ENCODE results near the gene ANKRD53.

ANKRD53 gene, protein sequence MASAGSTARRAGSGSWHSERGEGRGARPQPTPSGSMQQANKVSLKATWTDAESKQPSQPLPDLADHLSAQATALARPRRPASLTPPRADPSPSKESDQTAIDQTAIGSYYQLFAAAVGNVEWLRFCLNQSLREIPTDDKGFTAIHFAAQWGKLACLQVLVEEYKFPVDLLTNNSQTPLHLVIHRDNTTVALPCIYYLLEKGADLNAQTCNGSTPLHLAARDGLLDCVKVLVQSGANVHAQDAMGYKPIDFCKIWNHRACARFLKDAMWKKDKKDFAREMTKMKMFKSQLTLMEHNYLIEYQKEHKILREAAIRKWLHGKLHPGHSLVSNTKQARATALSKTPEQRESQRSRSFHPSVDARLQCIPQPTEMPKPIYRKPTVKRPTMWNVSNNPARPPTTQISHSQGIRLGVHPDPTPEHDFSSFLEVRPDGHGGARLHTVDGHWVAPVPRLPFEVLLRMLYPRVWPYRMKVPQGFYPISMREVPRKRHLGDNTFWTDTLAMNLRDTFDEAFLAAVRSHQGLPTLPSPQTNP

DNA sequence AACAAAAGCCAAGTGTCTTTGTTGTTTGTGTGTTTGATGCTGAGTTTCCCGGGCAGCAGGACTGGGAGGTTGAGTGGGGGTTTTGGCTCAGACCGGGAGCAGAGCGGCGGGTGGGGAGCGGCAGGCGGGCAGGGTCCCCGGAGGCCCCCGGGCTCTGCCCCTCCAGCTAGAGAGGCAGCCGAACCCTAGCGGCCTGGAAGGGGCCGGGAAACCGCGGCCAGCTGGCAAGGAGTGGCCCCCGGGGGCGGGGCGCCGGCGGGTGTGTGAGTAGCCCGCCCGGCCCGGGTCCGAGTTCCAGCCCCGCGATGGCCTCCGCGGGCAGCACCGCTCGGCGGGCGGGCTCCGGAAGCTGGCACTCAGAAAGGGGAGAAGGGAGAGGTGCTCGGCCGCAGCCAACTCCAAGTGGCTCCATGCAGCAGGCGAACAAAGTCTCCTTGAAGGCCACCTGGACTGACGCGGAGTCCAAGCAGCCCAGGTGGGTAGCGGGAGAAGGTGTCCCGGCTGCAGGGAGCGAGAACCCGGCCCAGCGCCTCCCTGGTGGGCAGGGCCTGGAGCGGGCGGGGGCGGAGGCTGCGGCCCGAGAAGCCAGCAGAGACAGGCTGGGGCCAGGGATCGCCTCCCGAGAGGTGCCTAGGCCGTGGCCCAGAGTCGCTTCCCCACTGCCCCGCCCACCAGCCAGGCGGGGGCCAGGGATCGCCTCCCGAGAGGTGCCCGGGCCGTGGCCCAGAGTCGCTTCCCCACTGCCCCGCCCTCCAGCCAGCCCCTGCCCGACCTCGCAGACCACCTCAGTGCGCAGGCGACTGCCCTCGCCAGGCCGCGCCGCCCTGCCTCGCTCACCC, at the start of gene ANKRD53:
ANKRD53 (plus strand) TSS at position 290 of the 839 bp plus-strand sequence; CDS start at position 306, 16 bp downstream.
- TF ChIP-seq, protein P1, sequence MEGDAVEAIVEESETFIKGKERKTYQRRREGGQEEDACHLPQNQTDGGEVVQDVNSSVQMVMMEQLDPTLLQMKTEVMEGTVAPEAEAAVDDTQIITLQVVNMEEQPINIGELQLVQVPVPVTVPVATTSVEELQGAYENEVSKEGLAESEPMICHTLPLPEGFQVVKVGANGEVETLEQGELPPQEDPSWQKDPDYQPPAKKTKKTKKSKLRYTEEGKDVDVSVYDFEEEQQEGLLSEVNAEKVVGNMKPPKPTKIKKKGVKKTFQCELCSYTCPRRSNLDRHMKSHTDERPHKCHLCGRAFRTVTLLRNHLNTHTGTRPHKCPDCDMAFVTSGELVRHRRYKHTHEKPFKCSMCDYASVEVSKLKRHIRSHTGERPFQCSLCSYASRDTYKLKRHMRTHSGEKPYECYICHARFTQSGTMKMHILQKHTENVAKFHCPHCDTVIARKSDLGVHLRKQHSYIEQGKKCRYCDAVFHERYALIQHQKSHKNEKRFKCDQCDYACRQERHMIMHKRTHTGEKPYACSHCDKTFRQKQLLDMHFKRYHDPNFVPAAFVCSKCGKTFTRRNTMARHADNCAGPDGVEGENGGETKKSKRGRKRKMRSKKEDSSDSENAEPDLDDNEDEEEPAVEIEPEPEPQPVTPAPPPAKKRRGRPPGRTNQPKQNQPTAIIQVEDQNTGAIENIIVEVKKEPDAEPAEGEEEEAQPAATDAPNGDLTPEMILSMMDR (IDR thresholded peaks at IDR 0.05; ENCODE audit: low read depth, low read length, missing control alignments): no peak
- peak within 1 kb of the TSS; percentile 49 for H3K4me3 ChIP-seq (ENCODE audit: low read depth, low read length)
- no peak for DNase-seq (ENCODE audit: low read depth)
- in situ Hi-C loops (cut with HindIII; ENCODE audit: low sequenced_read_pairs): no loop called here

DNA sequence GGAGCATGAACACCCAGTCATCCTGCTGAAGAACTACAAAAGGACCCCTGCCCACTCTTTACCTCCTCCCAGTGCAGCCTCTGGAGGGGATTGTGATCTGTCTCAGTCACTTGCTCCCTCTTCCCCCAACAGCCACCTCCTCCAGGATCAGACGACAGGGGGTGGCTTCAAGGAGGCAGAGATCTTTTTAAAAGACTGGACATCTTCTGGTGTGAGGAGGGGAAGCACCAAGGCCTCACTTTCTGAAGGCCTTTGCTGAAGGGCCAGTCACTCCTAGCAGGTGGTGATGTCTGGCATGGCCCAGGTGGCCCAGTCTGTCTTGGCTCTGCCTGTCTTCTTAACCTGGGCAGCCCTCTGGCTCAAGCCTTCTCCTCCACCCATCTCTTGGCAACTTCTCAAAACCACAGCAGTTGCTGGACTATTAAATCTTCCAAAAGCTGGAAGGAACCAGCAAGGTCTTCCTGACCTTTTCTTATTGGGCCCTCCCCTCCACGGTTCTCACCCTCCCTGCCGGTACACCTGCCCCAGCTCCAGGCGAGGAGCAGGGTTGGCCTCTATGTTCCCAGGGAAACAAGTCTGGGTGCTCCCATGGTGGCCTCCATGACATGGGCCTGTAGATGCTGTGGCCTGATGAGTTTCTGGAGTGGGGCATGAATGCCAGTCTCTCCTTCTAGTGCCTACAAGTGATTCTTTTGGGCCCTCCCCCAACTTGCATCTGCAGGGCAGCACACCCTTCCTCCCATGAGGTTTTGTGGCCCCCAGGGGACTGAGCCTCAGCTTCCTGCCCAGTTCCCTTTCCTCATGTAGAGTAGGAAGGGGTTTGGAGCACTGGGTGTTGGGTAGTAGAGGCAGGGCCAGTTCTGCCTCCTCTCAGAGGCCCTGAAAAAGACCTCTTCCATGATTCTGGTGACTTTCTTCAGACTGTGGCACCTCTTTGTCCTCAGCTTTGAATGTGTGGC, 47.8 kb upstream of the ANKRD53 start:
- DNase-seq (ENCODE audit: low read depth): no peak
- in situ Hi-C loops (cut with HindIII; ENCODE audit: low sequenced_read_pairs): no loop called here
- H3K4me3 ChIP-seq (ENCODE audit: low read depth, low read length): no peak overlapping the region
- TF ChIP-seq, protein P1 (IDR thresholded peaks at IDR 0.05; ENCODE audit: low read depth, low read length, missing control alignments): no peak

DNA sequence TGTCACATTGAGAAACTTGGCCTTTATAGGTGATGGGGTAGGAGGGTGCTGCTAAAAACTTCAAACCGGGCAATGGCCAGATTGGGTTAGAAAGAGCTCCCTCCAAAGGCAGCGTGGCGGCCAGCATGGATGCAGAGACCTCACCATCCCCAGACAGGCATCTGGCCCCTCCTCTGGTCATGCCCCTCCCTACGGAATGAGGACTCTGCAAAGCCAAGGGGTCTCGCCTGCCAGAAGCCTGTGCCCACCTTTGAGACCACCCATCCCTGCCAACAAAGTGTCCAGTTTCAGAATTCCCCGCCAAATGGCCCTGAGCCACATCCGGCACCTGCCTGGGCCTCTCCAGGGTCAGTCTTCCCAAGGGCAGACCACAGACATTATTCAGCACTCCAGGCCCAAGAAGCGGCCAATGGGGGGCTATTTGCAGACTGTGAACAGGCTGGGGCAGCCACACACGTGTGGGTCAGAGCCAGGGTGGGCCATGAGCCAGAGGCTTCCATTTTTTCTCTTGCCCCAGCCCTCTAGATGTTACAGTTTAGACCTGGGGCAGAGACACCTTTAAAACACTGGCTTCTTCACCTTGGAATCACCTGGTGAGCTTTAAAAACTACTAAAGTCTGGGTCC, 46.9 kb upstream of the ANKRD53 start:
- no peak for DNase-seq (ENCODE audit: low read depth)
- in situ Hi-C loops (cut with HindIII; ENCODE audit: low sequenced_read_pairs): no loop called here
- TF ChIP-seq, protein P1 (IDR thresholded peaks at IDR 0.05; ENCODE audit: low read depth, low read length, missing control alignments): no peak
- H3K4me3 ChIP-seq (ENCODE audit: low read depth, low read length): no peak overlapping the region

DNA sequence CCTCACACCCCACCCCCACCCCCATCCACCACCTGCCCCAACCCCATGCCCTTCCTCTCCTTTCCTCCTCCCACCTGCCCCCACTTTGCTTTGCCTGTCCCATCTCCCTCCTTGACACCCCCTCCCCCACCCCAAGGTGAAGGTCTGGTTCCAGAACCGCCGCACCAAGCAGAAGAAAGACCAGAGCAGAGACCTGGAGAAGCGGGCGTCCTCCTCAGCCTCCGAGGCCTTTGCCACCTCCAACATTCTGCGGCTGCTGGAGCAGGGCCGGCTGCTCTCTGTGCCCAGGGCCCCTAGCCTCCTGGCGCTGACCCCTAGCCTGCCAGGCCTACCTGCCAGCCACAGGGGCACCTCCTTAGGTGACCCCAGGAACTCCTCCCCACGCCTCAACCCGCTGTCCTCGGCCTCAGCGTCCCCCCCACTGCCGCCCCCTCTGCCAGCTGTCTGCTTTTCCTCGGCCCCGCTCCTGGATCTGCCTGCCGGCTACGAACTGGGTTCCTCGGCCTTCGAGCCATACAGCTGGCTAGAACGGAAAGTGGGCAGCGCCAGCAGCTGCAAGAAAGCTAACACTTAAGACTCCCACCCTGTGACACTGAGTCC, 45.7 kb upstream of the ANKRD53 start:
- no peak overlapping the region for H3K4me3 ChIP-seq (ENCODE audit: low read depth, low read length)
- no peak for DNase-seq (ENCODE audit: low read depth)
- TF ChIP-seq, protein P1 (IDR thresholded peaks at IDR 0.05; ENCODE audit: low read depth, low read length, missing control alignments): no peak
- in situ Hi-C loops (cut with HindIII; ENCODE audit: low sequenced_read_pairs): no loop called here

DNA sequence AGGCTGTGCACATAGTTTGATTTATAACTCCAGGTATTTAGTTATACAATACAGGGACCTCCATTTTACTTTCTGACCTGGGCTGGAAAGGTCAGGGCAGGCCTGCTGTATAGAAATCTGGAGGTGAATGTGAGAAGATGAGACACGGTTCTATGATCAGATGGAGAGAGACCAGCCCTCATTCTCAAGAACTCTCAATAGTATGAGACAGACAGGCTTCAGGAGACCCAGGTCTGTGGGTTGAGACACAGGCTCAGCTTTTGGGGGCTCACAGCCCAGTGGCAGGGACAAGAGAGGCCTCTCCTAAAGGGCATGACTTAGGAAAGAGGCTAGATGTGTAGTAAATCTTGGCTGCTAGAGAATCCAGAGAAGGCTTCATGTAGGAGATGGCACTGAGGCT, 43.4 kb upstream of the ANKRD53 start:
- TF ChIP-seq, protein P1 (IDR thresholded peaks at IDR 0.05; ENCODE audit: low read depth, low read length, missing control alignments): no peak
- no peak for DNase-seq (ENCODE audit: low read depth)
- in situ Hi-C loops (cut with HindIII; ENCODE audit: low sequenced_read_pairs): no loop called here

More for the DNA sequence above, 43.4 kb upstream of the ANKRD53 start:
- H3K4me3 ChIP-seq (ENCODE audit: low read depth, low read length): no peak overlapping the region

Data from astrocyte of the cerebellum (primary cell).